GM18517 (cell line): ENCODE measurements around the gene PTK6.
"Not testable (repeated sequence)": the region's sequence is repeated elsewhere in the genome, so short reads cannot be mapped to it uniquely, and the experiment has no call there.

Experiments
- ATAC-seq: cut with Tn5 transposase; IDR thresholded peaks from one replicate; pipeline ENCODE4 v1.9.1; 2021; ENCODE audit warnings: mild to moderate bottlenecking, moderate library complexity; ENCODE audit not compliant: unreplicated experiment

The PTK6 gene

GRCh38 chr20:63517376-63518309, 19.5 kb downstream of the PTK6 start:
- ATAC-seq: no peak

GRCh38 chr20:63514520-63514919, 22.7 kb downstream of the PTK6 start:
- not testable (repeated sequence) for ATAC-seq

GRCh38 chr20:63513207-63513606, 24.0 kb downstream of the PTK6 start:
- ATAC-seq: no peak

GRCh38 chr20:63509088-63509564, 28.1 kb downstream of the PTK6 start:
- no peak for ATAC-seq

GRCh38 chr20:63508072-63508768, 29.0 kb downstream of the PTK6 start:
- ATAC-seq: no peak

- ATAC-seq: no peak
Observed at GRCh38 chr20:63507083-63507743, 30.0 kb downstream of the PTK6 start.

- ATAC-seq: no peak
Observed at GRCh38 chr20:63505723-63506122, 31.5 kb downstream of the PTK6 start.

GRCh38 chr20:63505281-63505680, 31.9 kb downstream of the PTK6 start:
- ATAC-seq: no peak

- ATAC-seq: no peak
Observed at GRCh38 chr20:63504642-63505041, 32.5 kb downstream of the PTK6 start.

GRCh38 chr20:63503524-63503923, 33.7 kb downstream of the PTK6 start:
- no peak for ATAC-seq

- ATAC-seq: no peak
Observed at GRCh38 chr20:63502671-63503172, 34.5 kb downstream of the PTK6 start.

- ATAC-seq: no peak
Observed at GRCh38 chr20:63501818-63502670, 35.1 kb downstream of the PTK6 start.

GRCh38 chr20:63500902-63501817, 36.0 kb downstream of the PTK6 start:
- no peak for ATAC-seq

- no peak for ATAC-seq
Observed at GRCh38 chr20:63500151-63500901, 36.9 kb downstream of the PTK6 start.

- no peak for ATAC-seq
Observed at GRCh38 chr20:63499338-63499969, 37.7 kb downstream of the PTK6 start.

- no peak for ATAC-seq
Observed at GRCh38 chr20:63498960-63499337, 38.2 kb downstream of the PTK6 start, which contains the start of gene EEF1A2. TSS of gene EEF1A2 (minus strand) at chr20:63499083. CDS start at chr20:63497763, 1,320 bp downstream.

- ATAC-seq: no peak
Observed at GRCh38 chr20:63497946-63498935, 38.9 kb downstream of the PTK6 start.
